ENCODE data around the gene GRID1.

The GRID1 gene

GRCh38 chr10:86312701-86313270 lies 53.8 kb downstream of the GRID1 start:
- no peak for DNase-seq

GRCh38 chr10:86311906-86312305 lies 54.7 kb downstream of the GRID1 start:
- DNase-seq, result no peak

GRCh38 chr10:86311190-86311589 lies 55.4 kb downstream of the GRID1 start:
- DNase-seq, result no peak

GRCh38 chr10:86310702-86311101 lies 55.9 kb downstream of the GRID1 start:
- DNase-seq, result no peak

DNA sequence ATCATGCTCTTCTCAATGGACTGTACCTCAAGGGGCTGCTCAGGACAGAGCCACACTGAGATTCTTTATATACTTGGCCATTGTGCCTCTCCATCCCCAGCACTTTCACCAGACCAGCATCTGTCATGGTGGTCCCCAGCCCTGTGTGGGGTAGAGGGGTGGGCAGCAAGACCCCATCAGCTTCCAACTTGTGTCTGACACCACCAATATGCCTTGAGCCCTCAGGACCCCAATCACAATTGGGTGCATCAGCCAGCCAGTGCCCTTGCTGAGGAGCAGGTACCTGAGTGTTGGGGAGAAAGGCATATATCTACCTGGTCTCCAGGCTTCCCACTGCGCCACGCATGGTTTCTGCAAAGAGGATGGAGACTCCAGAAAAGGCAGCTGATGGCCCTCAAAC lies 56.3 kb downstream of the GRID1 start:
- DNase-seq, result no peak

DNA sequence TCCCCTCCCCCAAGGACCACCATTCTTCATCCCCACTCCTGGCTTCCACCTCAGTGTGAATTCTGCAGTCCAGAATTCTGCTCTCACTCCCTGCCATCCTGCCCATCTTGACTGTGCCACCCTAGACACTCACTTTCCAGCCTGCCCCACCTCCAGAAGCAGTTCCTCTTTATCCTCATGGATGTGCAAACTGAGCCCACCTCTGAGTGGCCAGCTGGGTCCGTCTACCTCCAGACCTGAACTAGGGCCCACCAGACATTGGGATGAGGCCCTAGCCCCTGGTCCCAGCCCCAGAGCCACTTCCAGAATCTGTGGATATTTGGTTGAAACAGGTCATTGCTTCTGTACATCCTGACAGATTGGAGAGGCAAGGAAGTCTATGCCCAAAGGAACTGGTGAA lies 58.5 kb downstream of the GRID1 start:
- DNase-seq, result no peak

DNA sequence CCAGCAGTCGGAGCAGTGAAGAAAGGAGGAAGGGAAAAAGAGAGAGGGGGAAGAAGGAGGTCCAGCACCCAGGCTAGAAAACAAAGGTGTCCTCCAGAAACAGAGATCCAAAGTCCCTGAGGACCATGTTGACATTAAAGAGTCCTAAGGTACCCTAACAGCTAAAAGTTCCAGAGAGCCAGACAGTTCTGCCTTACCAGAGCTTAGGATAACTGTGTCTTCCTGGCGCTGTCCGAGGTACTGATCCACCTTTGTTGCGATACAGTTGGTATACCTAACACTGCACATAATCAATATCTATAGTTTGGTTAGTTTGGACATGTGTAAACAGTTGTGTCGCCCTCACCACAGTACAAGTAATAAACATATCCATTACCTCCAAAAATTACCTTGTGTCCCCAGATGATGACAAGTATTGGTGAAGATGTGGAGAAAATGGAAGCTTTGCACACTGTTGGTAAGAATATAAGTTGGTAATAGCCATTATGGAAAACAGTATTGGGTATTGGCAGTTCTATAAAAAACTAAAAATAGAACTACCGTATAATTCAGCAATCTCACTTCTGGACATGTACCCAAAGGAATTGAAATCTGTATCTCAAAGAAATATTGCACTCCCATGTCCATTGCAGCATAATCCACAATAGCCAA lies 59.8 kb downstream of the GRID1 start:
- peak in 1 of 2 experiments; percentile 0 for DNase-seq

DNA sequence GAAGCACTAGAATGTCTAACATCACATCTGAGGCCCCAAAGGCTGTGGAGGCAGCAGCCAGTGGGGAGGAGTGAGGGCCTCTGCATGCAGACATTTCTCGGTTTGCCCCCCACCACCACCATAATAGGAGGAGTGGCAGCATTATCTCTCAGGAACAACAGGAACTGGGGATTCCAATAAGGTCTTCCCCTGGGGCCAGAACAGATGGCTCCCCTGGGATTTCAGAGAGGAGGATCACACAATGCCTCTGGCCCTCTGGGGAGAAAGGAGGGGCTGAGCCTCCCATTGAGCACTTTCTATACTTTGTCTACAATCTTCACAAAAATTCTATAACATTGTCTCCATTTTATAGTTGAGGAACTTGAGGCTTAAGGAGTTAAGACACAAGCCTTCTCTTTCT lies 61.1 kb downstream of the GRID1 start:
- DNase-seq, result no peak

GRCh38 chr10:86304436-86304835 lies 62.2 kb downstream of the GRID1 start:
- DNase-seq, result no peak

DNA sequence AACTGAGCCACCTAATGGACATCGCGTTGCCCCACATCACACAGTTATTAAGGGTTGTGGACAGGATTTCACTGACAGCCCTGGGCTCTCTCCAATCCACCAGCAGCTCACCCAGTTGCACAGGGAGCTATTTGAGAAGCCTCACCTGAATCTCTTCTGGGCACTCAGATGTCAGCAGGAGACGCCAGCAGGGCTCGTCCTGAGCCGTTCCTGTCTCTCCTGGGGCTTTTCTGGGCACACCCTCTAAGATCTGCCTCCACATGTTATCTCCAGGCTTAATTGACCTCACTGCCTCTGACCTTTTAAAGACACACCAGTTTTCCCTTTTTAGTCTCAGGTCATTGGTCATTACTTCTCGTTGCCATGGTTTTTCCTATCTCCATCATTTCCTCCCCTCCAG lies 63.0 kb downstream of the GRID1 start:
- no peak for DNase-seq

DNA sequence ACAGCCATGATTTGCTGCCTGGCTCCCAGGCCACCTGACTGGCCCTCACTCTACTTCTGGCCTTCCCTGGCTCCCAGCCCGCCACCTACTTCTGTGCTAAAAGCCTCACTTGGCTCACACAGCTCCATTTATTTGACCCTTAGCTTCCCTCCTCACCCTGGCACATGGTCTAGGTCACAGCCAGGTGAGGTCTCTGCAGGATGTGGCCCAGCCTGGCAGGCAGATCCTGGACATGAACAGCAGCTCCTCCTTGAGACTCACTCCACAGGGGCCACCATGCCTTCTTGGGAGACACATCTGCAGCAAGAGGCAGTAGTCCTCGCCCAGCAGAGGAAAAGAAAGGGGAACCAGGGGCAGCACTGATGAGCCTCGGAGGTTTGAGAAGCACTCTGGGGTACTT lies 64.6 kb downstream of the GRID1 start:
- no peak for DNase-seq

GRCh38 chr10:86300931-86301830 lies 65.4 kb downstream of the GRID1 start:
- no peak for DNase-seq

DNA sequence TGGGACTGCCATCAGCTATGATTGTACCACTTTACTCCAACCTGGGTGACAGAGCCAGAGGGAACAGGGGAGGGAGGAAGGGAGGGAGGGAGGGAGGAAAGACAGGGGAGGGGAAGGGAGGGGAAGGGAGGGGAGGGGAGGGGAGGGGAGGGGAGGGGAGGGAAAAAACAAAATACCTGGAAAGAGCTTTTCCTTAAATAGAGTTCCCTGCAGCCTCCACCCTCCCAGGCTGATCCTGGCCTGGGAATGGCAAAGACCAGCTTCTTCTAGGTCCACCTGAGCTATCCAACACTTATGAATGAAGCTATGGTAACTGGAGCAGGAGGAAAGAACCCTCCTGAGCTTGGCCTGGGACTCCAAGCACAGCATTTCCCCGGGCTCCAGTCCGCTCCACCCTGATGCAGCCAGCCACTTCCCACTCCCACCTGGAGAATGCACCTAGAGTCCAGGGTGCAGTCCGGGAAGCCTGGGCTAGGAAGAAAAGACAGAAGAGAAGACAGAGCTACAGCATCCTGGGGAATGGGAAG lies 66.1 kb downstream of the GRID1 start:
- DNase-seq, result no peak

DNA sequence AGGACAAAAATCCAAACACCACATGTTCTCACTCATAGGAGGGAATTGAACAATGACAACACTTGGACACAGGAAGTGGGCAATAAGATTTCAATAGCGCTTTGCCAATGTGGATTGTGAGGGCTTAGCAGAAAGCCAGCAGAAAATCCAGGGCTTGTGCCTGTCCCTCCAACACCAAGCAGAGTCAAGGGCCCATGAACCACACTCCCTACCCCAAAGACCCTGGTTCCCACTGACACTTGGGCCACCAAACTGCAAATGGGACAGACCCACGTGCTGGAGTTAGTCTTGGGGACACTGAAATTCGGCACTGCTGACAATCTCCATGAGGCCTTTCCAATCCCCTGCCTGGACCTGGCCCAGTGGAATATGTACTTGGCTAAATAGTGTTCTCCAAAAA lies 67.0 kb downstream of the GRID1 start:
- no peak for DNase-seq

DNA sequence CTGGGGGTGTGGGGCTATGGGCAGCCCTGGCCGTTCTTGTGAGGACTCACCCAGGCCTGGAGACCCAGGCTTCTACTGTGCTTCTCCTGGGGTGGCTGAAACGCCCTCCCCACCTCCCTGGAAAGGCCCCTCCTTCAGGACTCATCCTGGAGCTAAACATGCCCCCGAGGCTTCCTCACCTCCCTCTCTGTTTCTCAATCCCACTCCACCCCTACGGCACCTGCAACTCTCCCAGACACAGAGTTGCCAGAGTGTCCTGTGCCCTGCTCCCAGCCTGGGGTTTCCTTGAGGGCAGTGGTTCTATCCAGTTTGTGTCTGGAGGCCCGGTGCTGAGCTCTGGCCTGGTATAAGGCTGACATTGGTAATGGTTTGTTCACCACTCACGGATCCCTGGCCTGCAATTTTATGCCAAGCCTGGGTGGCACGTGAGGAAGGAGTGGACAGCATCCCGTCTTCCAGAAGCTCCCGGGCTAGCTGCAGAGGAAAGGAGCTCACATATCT lies 68.0 kb downstream of the GRID1 start:
- no peak for DNase-seq

- DNase-seq, result no peak
Observed at GRCh38 chr10:86295791-86296190, 70.8 kb downstream of the GRID1 start.

GRCh38 chr10:86295351-86295750 lies 71.2 kb downstream of the GRID1 start:
- no peak for DNase-seq

DNA sequence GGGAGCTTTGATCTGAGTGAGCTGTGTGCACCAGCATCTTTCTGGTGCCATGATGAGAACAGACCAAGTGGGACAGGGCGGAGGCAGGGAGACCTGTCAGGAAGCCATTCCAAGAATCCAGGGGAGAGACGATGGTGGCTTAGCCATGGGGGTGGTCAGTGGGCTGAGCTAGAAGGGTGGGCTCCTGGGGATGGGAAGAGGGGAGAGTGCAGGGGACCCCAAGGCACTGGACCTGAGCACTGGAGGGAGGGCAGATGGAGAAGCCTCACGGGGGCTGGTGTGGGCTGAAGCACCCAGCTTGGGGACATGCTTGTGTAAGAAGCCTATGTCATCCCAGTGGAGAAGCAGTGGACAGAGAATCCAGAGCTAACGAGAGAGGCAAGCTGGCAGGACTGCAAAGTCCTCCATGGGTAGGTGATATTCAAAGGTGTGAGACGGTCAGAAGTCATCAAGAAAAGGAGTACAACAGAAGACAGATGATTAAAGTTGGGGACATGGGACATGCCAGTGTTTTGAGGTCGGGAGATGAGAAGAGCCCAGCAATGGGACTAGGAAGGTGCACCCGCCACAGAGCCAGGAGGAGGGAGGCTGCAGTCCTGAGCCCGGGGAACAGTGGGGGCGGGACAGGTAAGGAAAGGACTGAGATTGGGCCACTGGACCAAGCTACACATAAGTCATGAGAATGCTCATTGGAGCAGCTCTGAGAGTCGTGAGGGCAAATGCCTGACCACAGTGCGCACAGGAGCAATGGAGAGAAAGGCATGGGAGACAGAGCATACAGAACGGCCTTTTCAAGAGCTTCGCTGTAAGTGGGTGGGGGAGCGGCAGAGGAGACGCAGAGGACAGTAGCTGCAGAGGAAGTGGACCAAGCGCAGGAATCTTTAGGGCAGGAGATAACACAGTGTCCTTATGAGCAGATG lies 72.0 kb downstream of the GRID1 start:
- DNase-seq, result no peak

- DNase-seq, result no peak
Observed at GRCh38 chr10:86293396-86293791, 73.2 kb downstream of the GRID1 start.

DNA sequence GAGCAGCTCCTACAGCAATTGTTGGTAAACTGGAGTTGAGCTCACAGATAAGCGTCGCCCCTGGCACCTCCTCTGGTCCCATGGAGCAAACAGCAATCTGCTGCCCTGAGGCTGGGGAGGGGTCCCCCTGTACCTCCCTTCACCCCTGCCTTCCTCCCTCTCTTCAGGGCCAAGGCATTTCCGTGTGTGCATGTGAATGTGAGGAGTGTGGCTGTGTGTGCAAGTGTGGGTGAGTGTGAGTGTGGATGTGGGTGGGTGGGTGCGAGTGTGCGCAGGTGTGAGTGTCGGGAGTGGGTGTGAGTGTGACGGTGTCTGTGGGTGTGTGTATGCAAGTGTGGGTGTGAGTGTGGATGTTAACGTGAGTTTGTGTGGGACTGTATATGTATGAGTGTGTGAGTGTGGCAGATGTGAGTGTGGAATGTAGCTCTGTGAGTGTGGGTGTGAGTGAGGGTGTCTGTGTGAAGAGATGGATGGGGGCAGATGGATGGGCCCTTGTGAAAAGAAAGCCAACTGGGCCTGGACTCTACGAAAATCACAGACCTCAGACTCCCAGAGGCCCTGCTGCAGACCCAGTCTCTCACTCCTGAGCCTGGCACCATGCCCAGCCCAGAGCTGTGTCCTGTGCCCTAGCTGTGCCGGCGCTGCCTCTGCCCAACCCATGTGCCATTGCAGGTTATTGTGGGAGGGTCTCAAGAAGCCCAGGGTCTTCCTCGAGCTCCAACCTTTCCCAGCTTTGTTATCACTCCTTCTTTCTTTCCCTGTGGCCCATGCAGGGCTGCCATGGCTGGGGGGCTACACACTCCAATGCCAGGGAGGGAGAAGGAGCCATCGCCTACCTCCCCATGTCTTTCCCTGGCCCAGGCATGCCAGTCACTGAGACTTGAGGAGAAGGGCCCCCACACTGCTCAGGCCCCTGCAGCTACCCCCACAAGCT lies 73.9 kb downstream of the GRID1 start:
- no peak for DNase-seq

GRCh38 chr10:86291616-86292340 lies 74.8 kb downstream of the GRID1 start:
- no peak for DNase-seq
